Upper lobe of left lung (tissue), 6 donors: ENCODE measurements around the gene GPR26. TPM values are rescaled to one million over a fixed set of nuclear protein-coding genes. Genes with fewer than 3 reads are reported as not detected.

Source experiments
- ATAC-seq, 2 donors: fragments of 200-7000 bp; cut with Tn5 transposase; one replicate each; pipeline ENCODE4 v1.9.1; 2022; ENCODE audit warnings: mild to moderate bottlenecking in 2 of 2, moderate library complexity in 2 of 2; ENCODE audit not compliant: low FRiP score in 2 of 2
- DNase-seq, 2 donors: peaks; one replicate each; pipeline ENCODE4 v3.0.0-alpha.2; 2019 to 2020
- H3K27ac ChIP-seq, 4 donors: fragments of 200-600 bp; sonication (generic); one replicate each; pipeline ENCODE4 v1.5.1; 2016 to 2019
- H3K27me3 ChIP-seq, 4 donors: fragments of 200-600 bp; sonication (generic); one replicate each; pipeline ENCODE4 v1.5.1; 2017 to 2019
- H3K36me3 ChIP-seq, 4 donors: fragments of 200-600 bp; sonication (generic); one replicate each; pipeline ENCODE4 v1.5.1; 2016 to 2019
- H3K4me1 ChIP-seq, 4 donors: fragments of 200-600 bp; sonication (generic); one replicate each; pipeline ENCODE4 v1.5.1; 2018 to 2019
- H3K4me3 ChIP-seq, 4 donors: fragments of 200-600 bp; sonication (generic); one replicate each; pipeline ENCODE4 v1.5.1; 2017 to 2019; ENCODE audit warnings: mild to moderate bottlenecking in 2 of 4, moderate library complexity in 1 of 4
- H3K9me3 ChIP-seq, 4 donors: fragments of 200-600 bp; sonication (generic); one replicate each; pipeline ENCODE4 v1.5.1; 2018 to 2019
- EP300 ChIP-seq, 4 donors: sonication (generic); formaldehyde crosslinking; IDR thresholded peaks; one replicate each; pipeline ENCODE4 v1.5.1; 2017; ENCODE audit warnings: antibody characterized with exemption in 4 of 4, control low read depth in 2 of 4
- POLR2A ChIP-seq, 4 donors: fragments of 450-650 bp; IDR thresholded peaks; one replicate each; pipeline ENCODE4 v1.5.1; 2016 to 2017; ENCODE audit warnings: antibody characterized with exemption in 4 of 4, mild to moderate bottlenecking in 2 of 4
- POLR2AphosphoS5 ChIP-seq, 2 donors: sonication (generic); formaldehyde crosslinking; IDR thresholded peaks; one replicate each; pipeline ENCODE4 v1.5.1; 2017; ENCODE audit warnings: antibody characterized with exemption in 2 of 2
- WGBS, 2 donors: methylation state at CpG; one replicate each; pipeline ENCODE4 v1.1.5; 2017 to 2018; 5-methylcytosine and 5-hydroxymethylcytosine counted together
- total RNA-seq, 6 donors: library from RNA; depleted of rRNA in 4 of 6; stranded (reverse); fragments of >200 nt in 4 of 6; gene quantifications; one replicate each; pipeline versions ENCODE4 v1.1.0 to v1.2.1, GENCODE V29; 2016 to 2021
- TF ChIP-seq, protein P1 (sequence below), 6 experiments: fragments of 450-650 bp in 4 of 6; fragments of 200-600 bp in 2 of 6; sonication (generic) in 2 of 6; IDR thresholded peaks; one replicate each; pipeline ENCODE4 v1.5.1; 2016 to 2019; ENCODE audit warnings: antibody characterized with exemption in 6 of 6
- donor health status: DM: no; HTN: no; CAD: no; lungs with moderate emphysema.
- donor health status: DM: no; HTN: yes; CAD: no; lungs with severe emphysema.

The GPR26 gene
- total RNA-seq, 6 donors from 2014 or later: not detected

DNA sequence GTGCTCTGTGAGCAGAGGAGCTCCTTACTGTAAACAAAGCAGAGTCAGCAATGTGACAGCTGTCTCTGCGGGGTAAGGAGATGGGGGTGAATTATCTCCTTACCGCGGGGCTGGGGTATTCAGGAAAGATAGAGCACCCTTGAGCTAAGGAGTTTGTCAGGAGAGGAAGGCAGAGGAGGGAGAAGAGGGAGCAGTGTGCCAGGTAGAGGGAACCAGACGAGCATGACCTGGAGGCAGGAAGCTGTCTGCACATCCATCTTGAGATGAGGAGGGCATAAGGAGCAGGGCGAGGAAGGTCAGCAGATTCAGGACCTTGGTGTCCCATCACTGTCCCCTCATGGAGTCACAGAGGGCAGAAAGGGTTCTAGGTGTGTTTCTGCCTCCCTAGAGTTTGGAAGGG lies 32.5 kb upstream of the GPR26 start:
- Histone ChIP-seq H3K27ac (no peak overlapping the region), H3K36me3 (no peaks in the 10 kb centered on the region), H3K9me3 (no peaks in the 10 kb centered on the region), H3K27me3 (no peaks in the 10 kb centered on the region), H3K4me1 (no peaks in the 10 kb centered on the region), H3K4me3 (no peak overlapping the region)
- WGBS, 2 donors: 61 to 65% methylated on average over 5 of the region's 5 CpGs
- ATAC-seq (no peak), DNase-seq (no peak)
- TF ChIP-seq, protein P1, sequence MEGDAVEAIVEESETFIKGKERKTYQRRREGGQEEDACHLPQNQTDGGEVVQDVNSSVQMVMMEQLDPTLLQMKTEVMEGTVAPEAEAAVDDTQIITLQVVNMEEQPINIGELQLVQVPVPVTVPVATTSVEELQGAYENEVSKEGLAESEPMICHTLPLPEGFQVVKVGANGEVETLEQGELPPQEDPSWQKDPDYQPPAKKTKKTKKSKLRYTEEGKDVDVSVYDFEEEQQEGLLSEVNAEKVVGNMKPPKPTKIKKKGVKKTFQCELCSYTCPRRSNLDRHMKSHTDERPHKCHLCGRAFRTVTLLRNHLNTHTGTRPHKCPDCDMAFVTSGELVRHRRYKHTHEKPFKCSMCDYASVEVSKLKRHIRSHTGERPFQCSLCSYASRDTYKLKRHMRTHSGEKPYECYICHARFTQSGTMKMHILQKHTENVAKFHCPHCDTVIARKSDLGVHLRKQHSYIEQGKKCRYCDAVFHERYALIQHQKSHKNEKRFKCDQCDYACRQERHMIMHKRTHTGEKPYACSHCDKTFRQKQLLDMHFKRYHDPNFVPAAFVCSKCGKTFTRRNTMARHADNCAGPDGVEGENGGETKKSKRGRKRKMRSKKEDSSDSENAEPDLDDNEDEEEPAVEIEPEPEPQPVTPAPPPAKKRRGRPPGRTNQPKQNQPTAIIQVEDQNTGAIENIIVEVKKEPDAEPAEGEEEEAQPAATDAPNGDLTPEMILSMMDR (IDR thresholded peaks at IDR 0.05): no peak
- TF ChIP-seq POLR2A (IDR thresholded peaks at IDR 0.05): no peak
- no peak for TF ChIP-seq EP300 (IDR thresholded peaks at IDR 0.05)
- no peak for TF ChIP-seq POLR2AphosphoS5 (IDR thresholded peaks at IDR 0.05)

DNA sequence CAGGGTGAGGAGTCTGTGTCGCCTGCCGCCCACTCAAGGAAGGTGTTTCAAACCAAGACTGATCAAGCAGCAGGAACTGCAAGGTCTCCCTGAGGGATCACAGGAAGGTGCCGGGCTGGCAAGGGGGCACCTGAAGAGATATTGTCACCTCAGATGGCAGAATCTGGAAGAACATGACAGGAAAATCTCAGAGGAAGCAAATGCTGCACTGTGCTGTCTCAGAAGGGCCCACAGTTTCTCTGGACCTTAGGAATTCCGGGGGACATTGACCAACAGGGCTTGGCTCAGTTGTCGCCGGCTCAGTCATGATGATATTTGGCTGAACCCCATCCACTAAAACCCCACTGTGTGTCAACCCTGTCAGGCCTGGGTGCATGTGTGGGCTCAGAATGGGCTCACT lies 31.9 kb upstream of the GPR26 start:
- no peak for DNase-seq
- TF ChIP-seq EP300 (IDR thresholded peaks at IDR 0.05): no peak
- TF ChIP-seq, protein P1 (IDR thresholded peaks at IDR 0.05): no peak
- TF ChIP-seq POLR2A (IDR thresholded peaks at IDR 0.05): no peak
- TF ChIP-seq POLR2AphosphoS5 (IDR thresholded peaks at IDR 0.05): no peak
- WGBS, 2 donors: 78 to 98% methylated on average over 4 to 6 of the region's 6 CpGs
- H3K4me3 ChIP-seq: no peak overlapping the region
- no peaks in the 10 kb centered on the region for H3K9me3 ChIP-seq
- H3K27me3 ChIP-seq: no peaks in the 10 kb centered on the region
- ATAC-seq: no peak
- no peaks in the 10 kb centered on the region for H3K4me1 ChIP-seq
- H3K27ac ChIP-seq: no peak overlapping the region
- no peaks in the 10 kb centered on the region for H3K36me3 ChIP-seq

DNA sequence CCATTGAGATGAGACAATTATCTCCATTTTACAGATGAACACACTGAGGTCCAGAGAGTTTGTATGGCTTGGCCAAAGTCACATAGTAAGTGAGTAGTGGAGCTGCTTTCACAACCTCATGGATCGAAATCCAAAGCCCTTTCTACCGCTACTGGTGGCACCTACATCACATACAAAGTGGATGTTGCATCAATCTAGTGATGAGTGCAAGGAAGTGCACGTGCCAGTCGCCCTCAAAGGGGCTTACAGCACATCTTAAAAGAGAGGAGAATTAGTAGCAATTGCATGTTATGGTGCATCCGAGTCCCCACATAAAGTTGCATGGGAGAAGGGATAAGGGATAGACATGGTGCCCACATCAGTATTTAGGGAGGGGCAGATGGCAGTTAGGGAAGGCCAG lies 31.0 kb upstream of the GPR26 start:
- H3K9me3 ChIP-seq: no peaks in the 10 kb centered on the region
- H3K36me3 ChIP-seq: no peaks in the 10 kb centered on the region
- TF ChIP-seq, protein P1 (IDR thresholded peaks at IDR 0.05): no peak
- TF ChIP-seq POLR2AphosphoS5 (IDR thresholded peaks at IDR 0.05): no peak
- TF ChIP-seq EP300 (IDR thresholded peaks at IDR 0.05): no peak
- no peak for TF ChIP-seq POLR2A (IDR thresholded peaks at IDR 0.05)
- no peaks in the 10 kb centered on the region for H3K27me3 ChIP-seq
- no peaks in the 10 kb centered on the region for H3K4me1 ChIP-seq
- 66 to 81% methylated on average over 5 of the region's 5 CpGs for WGBS, 2 donors
- H3K4me3 ChIP-seq: no peak overlapping the region
- H3K27ac ChIP-seq: no peak overlapping the region
- ATAC-seq (no peak), DNase-seq (no peak)

DNA sequence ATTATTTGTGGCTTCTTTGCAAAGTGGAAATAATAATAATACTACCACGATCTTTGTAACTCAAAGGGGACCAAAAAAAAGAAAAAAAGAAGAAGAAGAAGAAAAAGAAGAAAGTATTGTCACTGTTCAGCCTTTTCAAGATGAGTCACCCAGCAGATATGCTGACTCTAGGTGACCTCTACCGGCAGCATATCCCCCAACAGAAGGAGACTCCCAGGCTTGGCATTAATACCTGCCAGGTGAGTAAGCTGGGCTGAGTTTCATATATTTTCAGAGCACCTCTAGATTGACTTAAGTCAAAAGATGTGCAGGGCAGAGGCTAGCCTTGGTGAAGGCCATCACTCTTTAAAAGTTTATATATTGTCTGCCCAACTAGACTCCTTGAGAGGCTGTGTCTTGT lies 30.4 kb upstream of the GPR26 start:
- Histone ChIP-seq H3K27ac (no peak overlapping the region), H3K9me3 (no peaks in the 10 kb centered on the region), H3K36me3 (no peaks in the 10 kb centered on the region), H3K27me3 (no peaks in the 10 kb centered on the region), H3K4me1 (no peaks in the 10 kb centered on the region), H3K4me3 (no peak overlapping the region)
- no peak for DNase-seq
- ATAC-seq: no peak
- 39 to 47% methylated on average over 2 of the region's 2 CpGs for WGBS, 2 donors
- TF ChIP-seq POLR2AphosphoS5 (IDR thresholded peaks at IDR 0.05) (no peak), POLR2A (IDR thresholded peaks at IDR 0.05) (no peak), EP300 (IDR thresholded peaks at IDR 0.05) (no peak)
- TF ChIP-seq, protein P1 (IDR thresholded peaks at IDR 0.05): no peak

DNA sequence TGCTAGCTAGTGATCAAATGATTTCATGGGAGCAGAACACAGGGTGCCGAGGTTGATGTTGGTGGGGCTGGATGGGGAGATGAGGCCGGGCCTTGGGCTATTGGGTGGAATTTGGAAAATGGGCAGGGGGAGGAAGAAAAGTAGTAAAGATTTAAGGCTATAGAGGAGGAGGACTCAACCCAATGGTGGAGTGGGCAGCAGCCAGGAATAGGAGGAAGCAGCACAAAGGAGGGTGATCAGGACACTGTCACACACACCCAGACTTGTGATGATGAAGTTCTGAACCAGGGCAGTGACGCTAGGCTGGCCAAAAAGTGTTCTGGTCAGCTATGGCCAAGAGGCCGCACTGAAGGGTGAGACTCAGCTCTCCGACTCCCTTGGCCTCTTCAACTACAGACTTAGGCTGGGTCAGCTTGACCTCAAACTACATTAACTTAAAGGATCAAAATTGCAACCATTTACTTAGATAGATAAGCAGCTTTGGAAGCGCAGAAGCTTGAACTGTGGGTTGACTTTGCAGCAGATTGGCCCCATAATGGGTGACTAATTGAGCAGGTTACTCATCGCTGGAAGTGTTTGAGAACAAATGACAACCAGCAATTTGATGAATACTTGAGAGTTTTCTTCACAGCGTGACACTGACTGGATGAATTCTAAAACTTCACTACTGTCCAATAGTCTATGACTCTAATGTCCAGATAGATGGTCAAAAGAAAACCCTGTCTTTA lies 29.4 kb upstream of the GPR26 start:
- no peak for TF ChIP-seq POLR2AphosphoS5 (IDR thresholded peaks at IDR 0.05)
- no peak for TF ChIP-seq POLR2A (IDR thresholded peaks at IDR 0.05)
- TF ChIP-seq, protein P1 (IDR thresholded peaks at IDR 0.05): no peak
- no peak for TF ChIP-seq EP300 (IDR thresholded peaks at IDR 0.05)
- Histone ChIP-seq H3K27me3 (no peaks in the 10 kb centered on the region), H3K27ac (no peak overlapping the region), H3K36me3 (no peaks in the 10 kb centered on the region), H3K4me3 (no peak overlapping the region), H3K9me3 (no peaks in the 10 kb centered on the region), H3K4me1 (no peaks in the 10 kb centered on the region)
- ATAC-seq (no peak), DNase-seq (no peak)
- 76 to 80% methylated on average over 8 of the region's 8 CpGs for WGBS, 2 donors
